Adrenal gland (tissue), 12 donors: ENCODE measurements around the gene SNURF. TPM values are rescaled to one million over a fixed set of nuclear protein-coding genes. Genes with fewer than 3 reads are reported as not detected.
"Not testable (repeated sequence)": the region's sequence is repeated elsewhere in the genome, so short reads cannot be mapped to it uniquely, and the experiment has no call there.

Experiments used
- DNase-seq, 7 donors: peaks; one replicate each; pipeline ENCODE4 v3.0.0-alpha.2; 2019 to 2020
- H3K27ac ChIP-seq, 5 donors: fragments of 200-600 bp; sonication (generic) in 4 of 5; 1 replicate in 3 of 5; 2 replicates in 2 of 5; pipeline versions ENCODE4 v1.5.1 to v1.8.0; 2016 to 2020; ENCODE audit warnings: mild to moderate bottlenecking in 1 of 5
- H3K27me3 ChIP-seq: fragments of 200-600 bp; 2 replicates; pipeline ENCODE4 v1.8.0; 2021
- H3K36me3 ChIP-seq, 2 donors: fragments of 200-600 bp; replicated peaks in 1 of 2; 1 replicate in 1 of 2; 2 replicates in 1 of 2; pipeline versions ENCODE4 v1.5.1 to v1.8.0; 2018 to 2022
- H3K4me1 ChIP-seq, 2 donors: fragments of 200-600 bp; replicated peaks in 1 of 2; 1 replicate in 1 of 2; 2 replicates in 1 of 2; pipeline versions ENCODE4 v1.5.1 to v1.8.0; 2018 to 2021
- H3K4me3 ChIP-seq, 4 donors: fragments of 200-600 bp; sonication (generic) in 3 of 4; one replicate each; pipeline ENCODE4 v1.5.1; 2016 to 2018
- H3K9me3 ChIP-seq, 3 donors: fragments of 200-600 bp; sonication (generic) in 1 of 3; replicated peaks in 1 of 3; 1 replicate in 2 of 3; 2 replicates in 1 of 3; pipeline versions ENCODE4 v1.5.1 to v1.8.0; 2016 to 2021
- CTCF ChIP-seq, 6 experiments: fragments of 450-650 bp in 4 of 6; fragments of 200-600 bp in 2 of 6; sonication (generic) in 1 of 6; IDR thresholded peaks; 1 replicate in 5 of 6; 2 replicates in 1 of 6; pipeline versions ENCODE4 v1.5.1 to v1.8.0; 2016 to 2021; ENCODE audit warnings: antibody characterized with exemption in 6 of 6, mild to moderate bottlenecking in 2 of 6, moderate library complexity in 1 of 6
- POLR2A ChIP-seq, 2 donors: fragments of 450-650 bp; IDR thresholded peaks; one replicate each; pipeline ENCODE4 v1.6.1; 2017; ENCODE audit warnings: antibody characterized with exemption in 2 of 2, mild to moderate bottlenecking in 2 of 2, moderate library complexity in 1 of 2
- WGBS, 4 donors: extraction: QIAGEN DNeasy Blood & Tissue Kit in 2 of 4; methylation state at CpG; one replicate each; pipeline versions ENCODE4 v1.1.5 to v1.1.7; 2013 to 2017; 5-methylcytosine and 5-hydroxymethylcytosine counted together
- intact Hi-C, 2 donors: fragments of 100-400 bp; cut with DNase I; formaldehyde crosslinking; loops; one replicate each; pipeline versions ENCODE4 v1.14.1 to v1.15.0; 2022 to 2023
- polyA plus RNA-seq, 3 donors: library from polyadenylated mRNA; stranded (reverse); fragments of 200-250 nt in 2 of 3; fragments of 350-450 nt in 1 of 3; fragmentation: Illumina TruSeq in 1 of 3; extraction: RNeasy Lipid Tissue Mini Kit (QIAGEN cat#74804) in 1 of 3; gene quantifications; one replicate each; pipeline ENCODE4 v1.2.3, GENCODE V29; 2013 to 2014
- total RNA-seq, 9 donors: library from RNA; depleted of rRNA in 4 of 9; stranded (reverse); fragments of >200 nt in 4 of 9; fragments of 120-200 nt in 1 of 9; fragmentation: NEBNext Ultra II Directional in 1 of 9; extraction: Animal tissue kit (Norgen Biotek cat#: 25700) in 1 of 9; gene quantifications; one replicate each; pipeline versions ENCODE4 v1.1.0 to v1.2.4, GENCODE V29; 2013 to 2023
- donor health status: healthy with polysubstance abuse.
- donor health status: Bipolar disorder and iron deficiency.
- donor health status: DM: yes; HTN: yes; CAD: no.
- donor health status: DM: no; HTN: no; CAD: no.
- donor health status: DM: no; HTN: no; CAD: no.
- donor health status: DM: yes; HTN: yes; CAD: no.

SNURF gene
- total and polyA plus RNA-seq, 12 donors = 0.66 to 52.9 (median 15.6) TPM

- Histone ChIP-seq H3K27ac (no peak overlapping the region), H3K4me3 (no peak overlapping the region), H3K36me3 (peaks cover 0 to 13% of the 10 kb centered on the region in 2 donors), H3K27me3 (no peaks in the 10 kb centered on the region), H3K4me1 (peaks cover 0 to 7% of the 10 kb centered on the region in 2 donors), H3K9me3 (no peaks in the 10 kb centered on the region)
- intact Hi-C loops = loop anchor here in 1 of 2 donors (10.0 kb wide), 1 partner anchor 133 kb away; no protein-coding TSS in a partner anchor
- TF ChIP-seq CTCF (IDR thresholded peaks at IDR 0.05) (no peak), POLR2A (IDR thresholded peaks at IDR 0.05) (no peak)
- no peak for DNase-seq
- WGBS, 4 donors = 92 to 95% (median 93%) methylated on average over 8 of the region's 8 CpGs
Observed at GRCh38 chr15:24971772-24972171, 17.0 kb downstream of the SNURF start.

- not testable (repeated sequence) for H3K4me1 ChIP-seq, H3K4me3 ChIP-seq, DNase-seq, H3K9me3 ChIP-seq, H3K27ac ChIP-seq, H3K27me3 ChIP-seq
- H3K36me3 ChIP-seq = peaks cover 0 to 22% of the 10 kb centered on the region in 2 donors
- intact Hi-C loops = loop anchor here in 1 of 2 donors (10.0 kb wide), 1 partner anchor 132 kb away; no protein-coding TSS in a partner anchor
- WGBS, 4 donors = 75 to 90% (median 89%) methylated on average over 5 of the region's 5 CpGs
Observed at GRCh38 chr15:24972707-24973106, 17.9 kb downstream of the SNURF start.

GRCh38 chr15:24976932-24977331 is 22.1 kb downstream of the SNURF start:
- no peak for TF ChIP-seq CTCF (IDR thresholded peaks at IDR 0.05)
- no peak for TF ChIP-seq POLR2A (IDR thresholded peaks at IDR 0.05)
- no peak for DNase-seq
- Histone ChIP-seq H3K4me1 (no peaks in the 10 kb centered on the region), H3K27me3 (no peaks in the 10 kb centered on the region), H3K4me3 (no peak overlapping the region), H3K9me3 (no peaks in the 10 kb centered on the region), H3K27ac (no peak overlapping the region), H3K36me3 (peaks cover 0 to 57% of the 10 kb centered on the region in 2 donors)
- 81 to 89% (median 82%) methylated on average over 3 of the region's 3 CpGs for WGBS, 4 donors
- intact Hi-C loops = loop anchor here in 1 of 2 donors (10.0 kb wide), 1 partner anchor 128 kb away; no protein-coding TSS in a partner anchor

- Histone ChIP-seq H3K27me3 (no peaks in the 10 kb centered on the region), H3K9me3 (no peaks in the 10 kb centered on the region), H3K27ac (no peak overlapping the region), H3K4me1 (no peaks in the 10 kb centered on the region), H3K4me3 (no peak overlapping the region), H3K36me3 (peaks cover 0 to 62% of the 10 kb centered on the region in 2 donors)
- no peak for DNase-seq
- intact Hi-C loops = loop anchor here in 1 of 2 donors (10.0 kb wide), 1 partner anchor 127 kb away; no protein-coding TSS in a partner anchor
- WGBS, 4 donors = 83 to 92% (median 88%) methylated on average over 9 of the region's 9 CpGs
- TF ChIP-seq CTCF (IDR thresholded peaks at IDR 0.05) (no peak), POLR2A (IDR thresholded peaks at IDR 0.05) (no peak)
Observed at GRCh38 chr15:24977686-24978085, 22.9 kb downstream of the SNURF start.

GRCh38 chr15:24985224-24985623 is 30.4 kb downstream of the SNURF start:
- Histone ChIP-seq H3K27ac (no peak overlapping the region), H3K36me3 (peaks cover 0 to 31% of the 10 kb centered on the region in 2 donors), H3K9me3 (no peaks in the 10 kb centered on the region), H3K27me3 (no peaks in the 10 kb centered on the region), H3K4me1 (no peaks in the 10 kb centered on the region), H3K4me3 (no peak overlapping the region)
- intact Hi-C loops = loop anchor here in 1 of 2 donors (5.0 kb wide), 1 partner anchor 97 kb away; no protein-coding TSS in a partner anchor
- no peak for TF ChIP-seq POLR2A (IDR thresholded peaks at IDR 0.05)
- no peak for TF ChIP-seq CTCF (IDR thresholded peaks at IDR 0.05)
- WGBS, 4 donors = 80 to 92% (median 88%) methylated on average over 7 of the region's 7 CpGs
- no peak for DNase-seq
